ENCODE data around the gene DCANP1. TPM values are rescaled to one million over a fixed set of nuclear protein-coding genes. Genes with fewer than 3 reads are reported as not detected.

DCANP1 gene
- total and polyA plus RNA-seq, 2 donors from 2014 or later: not detected

DNA sequence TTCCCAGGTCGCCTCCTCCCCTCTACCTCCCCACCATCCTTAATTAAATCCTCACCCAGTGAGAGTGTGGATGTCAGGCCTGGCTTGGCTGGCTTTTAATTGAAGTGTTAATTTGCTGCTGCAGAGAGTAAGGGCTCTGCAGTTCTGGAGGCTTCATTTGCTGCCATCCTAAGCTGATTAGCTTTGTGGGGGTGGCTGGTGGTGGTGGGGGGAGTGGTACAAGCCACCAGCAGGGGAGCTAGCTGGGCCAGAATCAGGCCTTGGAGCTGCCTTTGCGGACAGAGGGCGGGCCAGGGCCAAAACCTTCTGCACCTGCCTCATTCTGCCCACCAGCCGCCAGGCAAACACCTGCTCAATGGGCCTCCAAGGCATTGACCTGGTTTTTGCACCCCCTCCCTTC lies 31.8 kb upstream of the DCANP1 start:
- no peaks in the 10 kb centered on the region for H3K36me3 ChIP-seq (ENCODE audit: control insufficient read depth in 2 of 3, insufficient read depth in 3 of 3, low read length in 3 of 3)
- no peak for FAIRE-seq
- H3K27me3 ChIP-seq (ENCODE audit: control insufficient read depth, insufficient read depth, low read length): no peaks in the 10 kb centered on the region
- H3K9me3 ChIP-seq (ENCODE audit: control insufficient read depth in 2 of 3, insufficient read depth in 1 of 3, low read length in 3 of 3): no peaks in the 10 kb centered on the region
- no peaks in the 10 kb centered on the region for H3K4me1 ChIP-seq (ENCODE audit: control insufficient read depth in 2 of 3, insufficient read depth in 2 of 3, low read depth in 1 of 3, low read length in 3 of 3)
- no peak overlapping the region for H3K4me3 ChIP-seq (ENCODE audit: low read length in 3 of 3)
- DNase-seq: no peak
- intact Hi-C loops (cut with DNase I): no loop called here
- TF ChIP-seq, protein P1, sequence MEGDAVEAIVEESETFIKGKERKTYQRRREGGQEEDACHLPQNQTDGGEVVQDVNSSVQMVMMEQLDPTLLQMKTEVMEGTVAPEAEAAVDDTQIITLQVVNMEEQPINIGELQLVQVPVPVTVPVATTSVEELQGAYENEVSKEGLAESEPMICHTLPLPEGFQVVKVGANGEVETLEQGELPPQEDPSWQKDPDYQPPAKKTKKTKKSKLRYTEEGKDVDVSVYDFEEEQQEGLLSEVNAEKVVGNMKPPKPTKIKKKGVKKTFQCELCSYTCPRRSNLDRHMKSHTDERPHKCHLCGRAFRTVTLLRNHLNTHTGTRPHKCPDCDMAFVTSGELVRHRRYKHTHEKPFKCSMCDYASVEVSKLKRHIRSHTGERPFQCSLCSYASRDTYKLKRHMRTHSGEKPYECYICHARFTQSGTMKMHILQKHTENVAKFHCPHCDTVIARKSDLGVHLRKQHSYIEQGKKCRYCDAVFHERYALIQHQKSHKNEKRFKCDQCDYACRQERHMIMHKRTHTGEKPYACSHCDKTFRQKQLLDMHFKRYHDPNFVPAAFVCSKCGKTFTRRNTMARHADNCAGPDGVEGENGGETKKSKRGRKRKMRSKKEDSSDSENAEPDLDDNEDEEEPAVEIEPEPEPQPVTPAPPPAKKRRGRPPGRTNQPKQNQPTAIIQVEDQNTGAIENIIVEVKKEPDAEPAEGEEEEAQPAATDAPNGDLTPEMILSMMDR (IDR thresholded peaks at IDR 0.05; ENCODE audit: borderline replicate concordance, extremely low read depth, insufficient read depth): no peak
- H3K9ac ChIP-seq (ENCODE audit: low read length in 3 of 3): no peak overlapping the region
- H3K27ac ChIP-seq (ENCODE audit: low read depth in 2 of 2, low read length in 2 of 2): no peak overlapping the region

DNA sequence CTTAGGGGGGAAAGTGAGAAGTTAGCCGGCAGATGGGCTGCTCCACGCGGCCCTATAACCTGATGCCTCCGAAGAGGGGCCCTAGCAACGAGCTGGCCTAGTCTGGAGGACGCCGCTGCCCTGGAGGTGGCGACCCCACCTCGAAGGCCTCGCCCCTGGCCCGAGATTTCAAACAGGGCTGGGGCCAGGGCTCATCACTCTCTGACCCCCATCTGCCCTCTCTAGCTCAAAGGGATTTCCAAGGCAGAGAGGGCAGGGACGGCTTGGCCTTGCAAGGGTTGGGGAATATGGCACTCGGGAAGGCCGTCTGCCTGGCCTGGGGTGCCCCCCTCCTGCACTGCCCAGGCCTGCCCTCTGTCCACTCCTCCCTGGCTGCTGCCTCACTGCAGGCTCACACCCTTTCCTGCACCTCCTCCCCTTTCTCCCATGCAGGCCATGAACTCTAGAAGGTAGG lies 30.5 kb upstream of the DCANP1 start:
- no peaks in the 10 kb centered on the region for H3K27me3 ChIP-seq (ENCODE audit: control insufficient read depth, insufficient read depth, low read length)
- no peak overlapping the region for H3K9ac ChIP-seq (ENCODE audit: low read length in 3 of 3)
- TF ChIP-seq, protein P1 (IDR thresholded peaks at IDR 0.05; ENCODE audit: borderline replicate concordance, extremely low read depth, insufficient read depth): no peak
- H3K4me3 ChIP-seq (ENCODE audit: low read length in 3 of 3): no peak overlapping the region
- no peak for DNase-seq
- no peaks in the 10 kb centered on the region for H3K4me1 ChIP-seq (ENCODE audit: control insufficient read depth in 2 of 3, insufficient read depth in 2 of 3, low read depth in 1 of 3, low read length in 3 of 3)
- FAIRE-seq: no peak
- no peaks in the 10 kb centered on the region for H3K9me3 ChIP-seq (ENCODE audit: control insufficient read depth in 2 of 3, insufficient read depth in 1 of 3, low read length in 3 of 3)
- intact Hi-C loops (cut with DNase I): no loop called here
- H3K27ac ChIP-seq (ENCODE audit: low read depth in 2 of 2, low read length in 2 of 2): no peak overlapping the region
- H3K36me3 ChIP-seq (ENCODE audit: control insufficient read depth in 2 of 3, insufficient read depth in 3 of 3, low read length in 3 of 3): no peaks in the 10 kb centered on the region

DNA sequence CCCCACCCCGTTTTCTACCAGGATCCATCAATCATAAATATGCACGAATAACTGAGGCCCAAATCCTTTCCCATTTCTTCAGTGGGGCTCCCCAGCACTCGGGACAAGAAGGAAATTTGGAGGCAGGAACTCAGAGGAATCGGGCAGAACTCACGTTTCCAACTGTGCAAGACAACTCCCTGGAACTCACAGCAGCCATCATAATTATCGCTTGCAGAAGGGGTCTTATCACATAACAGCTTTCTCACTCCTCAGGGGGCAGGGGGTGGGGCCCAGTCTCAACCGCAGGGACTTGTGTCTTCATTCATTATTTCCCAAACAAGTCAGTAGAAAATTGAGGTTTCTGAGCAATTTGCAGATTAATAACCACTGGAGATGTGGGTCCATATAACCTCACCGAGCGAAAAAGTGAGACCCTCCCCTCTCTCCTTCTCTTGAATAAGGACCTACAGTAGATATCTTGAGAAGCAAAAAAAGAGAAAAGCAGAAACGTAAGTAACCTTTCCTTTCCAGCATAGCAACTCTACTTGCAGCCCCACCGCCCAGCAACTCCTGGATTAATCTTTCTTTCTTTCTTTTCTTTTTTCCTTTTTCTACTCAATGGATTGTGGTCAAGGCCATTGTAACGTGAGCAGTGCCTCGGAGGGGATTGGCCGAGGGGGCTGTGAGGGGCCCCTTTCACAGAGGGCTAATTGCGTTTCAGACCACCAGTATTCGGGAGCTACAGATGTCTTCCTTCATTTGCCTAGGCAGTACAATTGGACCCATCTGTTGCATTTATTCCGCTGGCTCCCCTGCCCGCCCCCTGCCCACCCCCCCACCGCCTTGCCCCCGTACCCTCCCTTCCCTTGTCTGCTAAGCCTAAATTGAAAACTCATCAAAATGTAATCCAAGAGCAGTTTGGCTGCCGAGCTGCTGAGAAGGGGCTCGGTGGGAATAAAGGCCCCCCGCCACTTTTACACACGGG lies 29.8 kb upstream of the DCANP1 start:
- DNase-seq: peak in 3 of 5 donors; percentile 21 to 31 (median 24)
- intact Hi-C loops (cut with DNase I): no loop called here
- Histone ChIP-seq H3K4me3 (ENCODE audit: low read length in 3 of 3) (no peak overlapping the region), H3K4me1 (ENCODE audit: control insufficient read depth in 2 of 3, insufficient read depth in 2 of 3, low read depth in 1 of 3, low read length in 3 of 3) (no peaks in the 10 kb centered on the region), H3K9ac (ENCODE audit: low read length in 3 of 3) (no peak overlapping the region), H3K36me3 (ENCODE audit: control insufficient read depth in 2 of 3, insufficient read depth in 3 of 3, low read length in 3 of 3) (no peaks in the 10 kb centered on the region), H3K9me3 (ENCODE audit: control insufficient read depth in 2 of 3, insufficient read depth in 1 of 3, low read length in 3 of 3) (no peaks in the 10 kb centered on the region), H3K27me3 (ENCODE audit: control insufficient read depth, insufficient read depth, low read length) (no peaks in the 10 kb centered on the region), H3K27ac (ENCODE audit: low read depth in 2 of 2, low read length in 2 of 2) (no peak overlapping the region)
- FAIRE-seq: no peak
- TF ChIP-seq, protein P1 (IDR thresholded peaks at IDR 0.05; ENCODE audit: borderline replicate concordance, extremely low read depth, insufficient read depth): no peak
